GM12878 (cell line): ENCODE data around the gene L3MBTL1.

Experiments
- CREB1 ChIP-seq: IDR thresholded peaks from 2 replicates; pipeline ENCODE4 v1.6.1; 2012; ENCODE audit warnings: low read depth, mild to moderate bottlenecking, inconsistent platforms
- CTCF ChIP-seq, 3 experiments: IDR thresholded peaks in 2 of 3; conservative IDR thresholded peaks in 1 of 3; 2 replicates each; pipeline ENCODE4 v1.5.1; 2011; ENCODE audit warnings: low read depth in 3 of 3, low read length in 3 of 3, mild to moderate bottlenecking in 3 of 3, control low read depth in 2 of 3, moderate library complexity in 2 of 3, inconsistent platforms in 1 of 3, mixed read lengths in 1 of 3; ENCODE audit not compliant: control insufficient read depth in 2 of 3, insufficient read depth in 1 of 3; ENCODE audit errors: extremely low read depth in 1 of 3
- ETV6 ChIP-seq, 2 experiments: fragments of 450-650 bp in 1 of 2; IDR thresholded peaks in 1 of 2; conservative IDR thresholded peaks in 1 of 2; 2 replicates each; pipeline ENCODE4 v1.6.1; 2014; ENCODE audit warnings: antibody characterized with exemption in 1 of 2, borderline replicate concordance in 1 of 2, low read depth in 1 of 2, mild to moderate bottlenecking in 1 of 2, moderate library complexity in 1 of 2
- HDAC2 ChIP-seq: fragments of 200-600 bp; sonication (generic); IDR thresholded peaks from 2 replicates; pipeline ENCODE4 v1.6.1; 2017
- IKZF2 ChIP-seq, 2 experiments: fragments of 450-650 bp; IDR thresholded peaks; 2 replicates each; pipeline ENCODE4 v1.6.1; 2017; ENCODE audit warnings: mild to moderate bottlenecking in 2 of 2, moderate library complexity in 2 of 2
- MXI1 ChIP-seq: fragments of 150-350 bp; IDR thresholded peaks from 2 replicates; pipeline ENCODE4 v1.6.1; 2011; ENCODE audit warnings: low read depth, mild to moderate bottlenecking, inconsistent platforms, low read length, improper control_type of control experiment
- NFIC ChIP-seq: IDR thresholded peaks from 2 replicates; pipeline ENCODE4 v1.6.1; 2012; ENCODE audit warnings: low read depth, mild to moderate bottlenecking, inconsistent platforms, low read length, moderate library complexity
- POLR2A ChIP-seq: IDR thresholded peaks from 2 replicates; pipeline ENCODE4 v1.6.1; 2011; ENCODE audit warnings: low read depth, mild to moderate bottlenecking, low read length
- REST ChIP-seq: IDR thresholded peaks from 2 replicates; pipeline ENCODE4 v1.6.1; 2012; ENCODE audit warnings: mild to moderate bottlenecking, low read depth, low read length
- SREBF1 ChIP-seq: IDR thresholded peaks from 2 replicates; pipeline ENCODE4 v1.6.1; 2012; ENCODE audit warnings: mild to moderate bottlenecking, low read length
- TAF1 ChIP-seq: IDR thresholded peaks from 2 replicates; pipeline ENCODE4 v1.6.1; 2011; ENCODE audit warnings: mild to moderate bottlenecking, low read depth, low read length, borderline replicate concordance
- ZNF384 ChIP-seq: IDR thresholded peaks from 2 replicates; pipeline ENCODE4 v1.6.1; 2012; ENCODE audit warnings: low read depth, mild to moderate bottlenecking, low read length, improper control_type of control experiment, borderline replicate concordance
- TF ChIP-seq, protein P1 (sequence below): fragments of 450-650 bp; IDR thresholded peaks from 2 replicates; pipeline ENCODE4 v1.6.1; 2016; ENCODE audit warnings: mild to moderate bottlenecking

- TF ChIP-seq, protein P1, sequence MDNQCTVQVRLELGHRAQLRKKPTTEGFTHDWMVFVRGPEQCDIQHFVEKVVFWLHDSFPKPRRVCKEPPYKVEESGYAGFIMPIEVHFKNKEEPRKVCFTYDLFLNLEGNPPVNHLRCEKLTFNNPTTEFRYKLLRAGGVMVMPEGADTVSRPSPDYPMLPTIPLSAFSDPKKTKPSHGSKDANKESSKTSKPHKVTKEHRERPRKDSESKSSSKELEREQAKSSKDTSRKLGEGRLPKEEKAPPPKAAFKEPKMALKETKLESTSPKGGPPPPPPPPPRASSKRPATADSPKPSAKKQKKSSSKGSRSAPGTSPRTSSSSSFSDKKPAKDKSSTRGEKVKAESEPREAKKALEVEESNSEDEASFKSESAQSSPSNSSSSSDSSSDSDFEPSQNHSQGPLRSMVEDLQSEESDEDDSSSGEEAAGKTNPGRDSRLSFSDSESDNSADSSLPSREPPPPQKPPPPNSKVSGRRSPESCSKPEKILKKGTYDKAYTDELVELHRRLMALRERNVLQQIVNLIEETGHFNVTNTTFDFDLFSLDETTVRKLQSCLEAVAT: no peak
- TF ChIP-seq REST (no peak), TAF1 (no peak), POLR2A (no peak), CTCF (IDR thresholded peaks at IDR 0.05 in 2 of 3, conservative IDR thresholded peaks at IDR 0.05 in 1 of 3; ENCODE audit: control insufficient read depth in 2 of 3, extremely low read depth in 1 of 3, insufficient read depth in 1 of 3, low read depth in 3 of 3, low read length in 3 of 3) (no peak), NFIC (no peak), MXI1 (no peak), CREB1 (no peak), SREBF1 (no peak), HDAC2 (no peak), IKZF2 (IDR thresholded peaks at IDR 0.05) (no peak), ZNF384 (no peak), ETV6 (conservative IDR thresholded peaks at IDR 0.05 in 1 of 2, IDR thresholded peaks at IDR 0.05 in 1 of 2; ENCODE audit: borderline replicate concordance in 1 of 2, low read depth in 1 of 2) (no peak)
These were observed 23.6 kb downstream of the L3MBTL1 start for GRCh38 chr20:43531091-43531443.
